OCI-LY3 (cell line): ENCODE measurements around the gene WNT7A.

ENCODE experiments used
- CTCF ChIP-seq: fragments of 200-600, 300-600 bp; sonication (generic); IDR thresholded peaks from 2 replicates; pipeline ENCODE4 v1.5.1; 2014; ENCODE audit warnings: antibody characterized with exemption, low read length, low read depth
- EZH2phosphoT487 ChIP-seq: fragments of 200-600 bp; shearing (Covaris generic); IDR thresholded peaks from 2 replicates; pipeline ENCODE4 v1.6.1; 2018; ENCODE audit warnings: antibody characterized with exemption, mixed run types, low read depth

- TF ChIP-seq CTCF, result no peak
- no peak for TF ChIP-seq EZH2phosphoT487
Observed at GRCh38 chr3:13795816-13796215, 84.1 kb downstream of the WNT7A start.
